ENCODE measurements around the gene SLC4A4.

The SLC4A4 gene

DNA sequence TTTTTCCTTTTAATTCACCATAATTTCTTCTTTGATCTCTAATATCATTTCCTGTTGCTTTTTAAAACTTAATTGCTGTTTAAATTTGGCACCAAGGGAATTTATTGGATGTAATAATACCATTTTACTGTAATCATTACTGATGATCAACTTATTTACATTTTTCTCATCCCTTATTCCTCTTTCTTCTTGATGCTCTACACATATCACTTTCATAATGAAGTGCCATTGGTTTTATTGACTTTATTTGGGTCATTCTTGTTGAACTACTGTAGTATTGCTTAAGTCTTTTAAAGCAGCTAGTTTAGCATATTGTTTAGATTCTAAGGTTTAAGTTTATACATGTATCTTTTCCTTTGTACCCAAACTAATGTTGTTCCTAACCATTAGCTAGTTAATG lies 130.7 kb downstream of the SLC4A4 start:
- no peak for DNase-seq (ENCODE audit: low read depth)
- H3K4me3 ChIP-seq (replicated peaks; ENCODE audit: low read depth, low read length): no peak overlapping the region
- no peak for TF ChIP-seq CTCF (IDR thresholded peaks at IDR 0.05; ENCODE audit: low read length, missing control alignments)

- H3K4me3 ChIP-seq (replicated peaks; ENCODE audit: low read depth, low read length): no peak overlapping the region
- TF ChIP-seq CTCF (IDR thresholded peaks at IDR 0.05; ENCODE audit: low read length, missing control alignments): no peak
- no peak for DNase-seq (ENCODE audit: low read depth)
Measured at GRCh38 chr4:71470524-71470923, 131.7 kb downstream of the SLC4A4 start.

GRCh38 chr4:71472946-71473345 lies 134.1 kb downstream of the SLC4A4 start:
- DNase-seq (ENCODE audit: low read depth): peak; percentile 66
- no peak for TF ChIP-seq CTCF (IDR thresholded peaks at IDR 0.05; ENCODE audit: low read length, missing control alignments)
- no peak overlapping the region for H3K4me3 ChIP-seq (replicated peaks; ENCODE audit: low read depth, low read length)

GRCh38 chr4:71473541-71474240 lies 134.9 kb downstream of the SLC4A4 start:
- no peak for TF ChIP-seq CTCF (IDR thresholded peaks at IDR 0.05; ENCODE audit: low read length, missing control alignments)
- no peak overlapping the region for H3K4me3 ChIP-seq (replicated peaks; ENCODE audit: low read depth, low read length)
- no peak for DNase-seq (ENCODE audit: low read depth)

DNA sequence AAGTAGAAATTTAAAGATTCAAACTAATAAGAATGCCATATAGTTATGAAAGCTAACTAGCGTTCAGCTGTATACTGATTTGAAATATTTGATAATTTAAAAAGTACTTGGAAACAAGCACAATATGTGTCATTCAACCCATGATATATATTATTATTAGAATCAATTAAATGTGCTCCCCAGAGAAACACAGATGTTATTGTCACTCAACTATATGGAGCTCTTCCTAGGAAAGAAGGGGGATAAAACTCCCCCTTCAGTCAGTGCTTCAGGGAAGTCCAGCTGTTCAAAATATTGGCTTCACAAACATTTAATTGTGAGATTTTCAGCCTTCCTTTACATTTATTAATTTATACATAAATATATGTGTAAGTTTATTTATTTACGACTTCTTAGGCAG lies 135.9 kb downstream of the SLC4A4 start:
- H3K4me3 ChIP-seq (replicated peaks; ENCODE audit: low read depth, low read length): no peak overlapping the region
- TF ChIP-seq CTCF (IDR thresholded peaks at IDR 0.05; ENCODE audit: low read length, missing control alignments): no peak
- no peak for DNase-seq (ENCODE audit: low read depth)

DNA sequence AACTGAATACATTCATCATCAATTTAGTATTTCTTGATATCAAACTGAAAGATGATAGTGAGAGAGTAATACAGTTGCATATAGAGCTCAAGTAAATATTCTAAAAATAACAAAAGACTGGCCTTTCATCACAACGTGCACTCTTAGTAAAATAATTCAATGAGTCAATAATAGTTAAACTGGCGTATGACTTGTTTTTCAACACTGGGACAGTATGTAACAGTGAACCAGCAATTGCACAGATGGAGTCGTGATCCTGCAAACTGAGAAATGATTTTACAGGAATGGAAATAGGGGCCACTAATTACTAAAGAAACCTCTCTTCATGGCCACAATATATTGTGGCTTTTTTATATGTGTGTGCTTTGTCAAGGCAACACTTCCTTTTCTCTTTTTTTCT lies 137.4 kb downstream of the SLC4A4 start:
- TF ChIP-seq CTCF (IDR thresholded peaks at IDR 0.05; ENCODE audit: low read length, missing control alignments): no peak
- no peak for DNase-seq (ENCODE audit: low read depth)

More for the DNA sequence above, 137.4 kb downstream of the SLC4A4 start:
- H3K4me3 ChIP-seq (replicated peaks; ENCODE audit: low read depth, low read length): no peak overlapping the region
